Skin of body (tissue), 2 donors: ENCODE results near the gene SYNDIG1. TPM values are rescaled to one million over a fixed set of nuclear protein-coding genes. Genes with fewer than 3 reads are reported as not detected.

Experiments used
- DNase-seq: peaks from one replicate; lab custom pipeline; 2025; lab: John Stamatoyannopoulos, UW
- total RNA-seq: library from RNA; depleted of rRNA; stranded (reverse); fragments of >200 nt; gene quantifications from one replicate; pipeline ENCODE4 v1.2.3, GENCODE V29; 2014

SYNDIG1 gene
- total RNA-seq, 1 donor from 2014 or later = 2.6 TPM

- no peak for DNase-seq
Measured at GRCh38 chr20:24630486-24631172, 161.2 kb downstream of the SYNDIG1 start.

- DNase-seq = no peak
Measured at GRCh38 chr20:24631173-24631505, 161.7 kb downstream of the SYNDIG1 start.

GRCh38 chr20:24632581-24632980 is 163.2 kb downstream of the SYNDIG1 start:
- DNase-seq = no peak

- DNase-seq = no peak
Measured at GRCh38 chr20:24633026-24633425, 163.6 kb downstream of the SYNDIG1 start.

GRCh38 chr20:24633521-24633920 is 164.1 kb downstream of the SYNDIG1 start:
- DNase-seq = no peak

GRCh38 chr20:24634855-24635254 is 165.4 kb downstream of the SYNDIG1 start:
- no peak for DNase-seq

- DNase-seq = no peak
Measured at GRCh38 chr20:24636626-24637025, 167.2 kb downstream of the SYNDIG1 start.

- DNase-seq = no peak
Measured at GRCh38 chr20:24637087-24637486, 167.7 kb downstream of the SYNDIG1 start.

- DNase-seq = no peak
Measured at GRCh38 chr20:24637941-24638340, 168.5 kb downstream of the SYNDIG1 start.

GRCh38 chr20:24638591-24639548 is 169.4 kb downstream of the SYNDIG1 start:
- no peak for DNase-seq

GRCh38 chr20:24640276-24640675 is 170.8 kb downstream of the SYNDIG1 start:
- DNase-seq = no peak

- DNase-seq = no peak
Measured at GRCh38 chr20:24640686-24641085, 171.3 kb downstream of the SYNDIG1 start.

GRCh38 chr20:24643731-24644626 is 174.6 kb downstream of the SYNDIG1 start:
- DNase-seq = no peak

- no peak for DNase-seq
Measured at GRCh38 chr20:24646321-24646720, 176.9 kb downstream of the SYNDIG1 start.

GRCh38 chr20:24647713-24648112 is 178.3 kb downstream of the SYNDIG1 start:
- DNase-seq = no peak

- no peak for DNase-seq
Measured at GRCh38 chr20:24648481-24648880, 179.1 kb downstream of the SYNDIG1 start.

- no peak for DNase-seq
Measured at GRCh38 chr20:24648919-24649318, 179.5 kb downstream of the SYNDIG1 start.

GRCh38 chr20:24649787-24650490 is 180.5 kb downstream of the SYNDIG1 start:
- no peak for DNase-seq

GRCh38 chr20:24651171-24651975 is 181.9 kb downstream of the SYNDIG1 start:
- no peak for DNase-seq

- no peak for DNase-seq
Measured at GRCh38 chr20:24651976-24652345, 182.5 kb downstream of the SYNDIG1 start.
